Uterus (tissue), 4 donors: ENCODE data around the gene ST6GALNAC3. TPM values are rescaled to one million over a fixed set of nuclear protein-coding genes. Genes with fewer than 3 reads are reported as not detected.

Source experiments
- DNase-seq, 2 donors: peaks; one replicate each; pipeline ENCODE4 v3.0.0-alpha.2; 2019 to 2020
- H3K27ac ChIP-seq, 2 donors: fragments of 200-600 bp; sonication (generic); 1 replicate in 1 of 2; 2 replicates in 1 of 2; pipeline ENCODE4 v1.5.1; 2016 to 2018
- H3K27me3 ChIP-seq, 2 donors: fragments of 200-600 bp; sonication (generic); one replicate each; pipeline ENCODE4 v1.5.1; 2018 to 2019; ENCODE audit warnings: control low read depth in 1 of 2
- H3K36me3 ChIP-seq, 2 donors: fragments of 200-600 bp; sonication (generic); one replicate each; pipeline ENCODE4 v1.5.1; 2019; ENCODE audit warnings: control low read depth in 1 of 2
- H3K4me1 ChIP-seq, 2 donors: fragments of 200-600 bp; sonication (generic); one replicate each; pipeline ENCODE4 v1.5.1; 2018 to 2019; ENCODE audit warnings: control low read depth in 1 of 2
- H3K4me3 ChIP-seq, 2 donors: fragments of 200-600 bp; sonication (generic); 1 replicate in 1 of 2; 2 replicates in 1 of 2; pipeline ENCODE4 v1.5.1; 2018 to 2019; ENCODE audit warnings: mild to moderate bottlenecking in 1 of 2
- H3K9me3 ChIP-seq, 2 donors: fragments of 200-600 bp; sonication (generic); one replicate each; pipeline ENCODE4 v1.5.1; 2019; ENCODE audit warnings: control low read depth in 1 of 2
- CTCF ChIP-seq, 4 experiments: fragments of 200-600 bp in 2 of 4; fragments of 450-650 bp in 2 of 4; sonication (generic) in 2 of 4; IDR thresholded peaks; one replicate each; pipeline ENCODE4 v1.5.1; 2016 to 2019; ENCODE audit warnings: antibody characterized with exemption in 4 of 4, mild to moderate bottlenecking in 2 of 4, moderate library complexity in 1 of 4
- POLR2A ChIP-seq, 2 donors: fragments of 450-650 bp; IDR thresholded peaks; one replicate each; pipeline ENCODE4 v1.6.1; 2016; ENCODE audit warnings: antibody characterized with exemption in 2 of 2, mild to moderate bottlenecking in 1 of 2, moderate library complexity in 1 of 2
- intact Hi-C: fragments of 100-400 bp; cut with DNase I; formaldehyde crosslinking; loops from one replicate; pipeline ENCODE4 v1.15.1; 2023; ENCODE audit warnings: low total_unique reads
- total RNA-seq, 4 donors: library from RNA; depleted of rRNA in 3 of 4; stranded (reverse); fragments of >200 nt in 3 of 4; gene quantifications; one replicate each; pipeline versions ENCODE4 v1.1.0 to v1.2.4, GENCODE V29; 2014 to 2023
- donor health status: DM: yes; HTN: yes; CAD: no.

The ST6GALNAC3 gene
- total RNA-seq, 4 donors from 2014 or later = 6.7 to 43.4 (median 21.1) TPM

- intact Hi-C loops = no loop called here
- DNase-seq = no peak
- H3K27me3 ChIP-seq = no peaks in the 10 kb centered on the region
- no peaks in the 10 kb centered on the region for H3K36me3 ChIP-seq
- H3K4me3 ChIP-seq = no peak overlapping the region
- no peaks in the 10 kb centered on the region for H3K9me3 ChIP-seq
- no peaks in the 10 kb centered on the region for H3K4me1 ChIP-seq
- H3K27ac ChIP-seq = no peak overlapping the region
- TF ChIP-seq POLR2A (IDR thresholded peaks at IDR 0.05) (no peak), CTCF (IDR thresholded peaks at IDR 0.05) (no peak)
These were observed 434.3 kb downstream of the ST6GALNAC3 start for GRCh38 chr1:76508871-76509270.

GRCh38 chr1:76510672-76511557 is 436.4 kb downstream of the ST6GALNAC3 start:
- Histone ChIP-seq H3K27ac (no peak overlapping the region), H3K9me3 (no peaks in the 10 kb centered on the region), H3K36me3 (no peaks in the 10 kb centered on the region), H3K4me3 (no peak overlapping the region), H3K27me3 (no peaks in the 10 kb centered on the region), H3K4me1 (no peaks in the 10 kb centered on the region)
- DNase-seq = no peak
- intact Hi-C loops = no loop called here
- no peak for TF ChIP-seq POLR2A (IDR thresholded peaks at IDR 0.05)
- TF ChIP-seq CTCF (IDR thresholded peaks at IDR 0.05) = no peak

GRCh38 chr1:76511558-76512179 is 437.1 kb downstream of the ST6GALNAC3 start:
- no peaks in the 10 kb centered on the region for H3K27me3 ChIP-seq
- DNase-seq = no peak
- H3K4me3 ChIP-seq = no peak overlapping the region
- no peak overlapping the region for H3K27ac ChIP-seq
- TF ChIP-seq CTCF (IDR thresholded peaks at IDR 0.05) (no peak), POLR2A (IDR thresholded peaks at IDR 0.05) (no peak)
- intact Hi-C loops = no loop called here
- H3K36me3 ChIP-seq = no peaks in the 10 kb centered on the region
- no peaks in the 10 kb centered on the region for H3K4me1 ChIP-seq
- no peaks in the 10 kb centered on the region for H3K9me3 ChIP-seq

GRCh38 chr1:76530953-76531352 is 456.4 kb downstream of the ST6GALNAC3 start:
- TF ChIP-seq CTCF (IDR thresholded peaks at IDR 0.05) (no peak), POLR2A (IDR thresholded peaks at IDR 0.05) (no peak)
- no peaks in the 10 kb centered on the region for H3K4me1 ChIP-seq

GRCh38 chr1:76541618-76542017 is 467.1 kb downstream of the ST6GALNAC3 start:
- no peak overlapping the region for H3K27ac ChIP-seq
- H3K4me1 ChIP-seq = no peaks in the 10 kb centered on the region
- TF ChIP-seq POLR2A (IDR thresholded peaks at IDR 0.05) (no peak), CTCF (IDR thresholded peaks at IDR 0.05) (no peak)
- H3K4me3 ChIP-seq = no peak overlapping the region
- no peaks in the 10 kb centered on the region for H3K36me3 ChIP-seq
- intact Hi-C loops = no loop called here
- no peaks in the 10 kb centered on the region for H3K27me3 ChIP-seq
- no peaks in the 10 kb centered on the region for H3K9me3 ChIP-seq
- DNase-seq = no peak

More at GRCh38 chr1:76530953-76531352, 456.4 kb downstream of the ST6GALNAC3 start:
- Histone ChIP-seq H3K27me3 (no peaks in the 10 kb centered on the region), H3K4me3 (no peak overlapping the region), H3K27ac (no peak overlapping the region), H3K36me3 (no peaks in the 10 kb centered on the region), H3K9me3 (no peaks in the 10 kb centered on the region)
- no peak for DNase-seq
- intact Hi-C loops = no loop called here
